ENCODE results near the gene KCTD3. TPM values are rescaled to one million over a fixed set of nuclear protein-coding genes. Genes with fewer than 3 reads are reported as not detected.

KCTD3 gene
- total RNA-seq = 44.8 and 50.6 TPM in 2 replicates

DNA sequence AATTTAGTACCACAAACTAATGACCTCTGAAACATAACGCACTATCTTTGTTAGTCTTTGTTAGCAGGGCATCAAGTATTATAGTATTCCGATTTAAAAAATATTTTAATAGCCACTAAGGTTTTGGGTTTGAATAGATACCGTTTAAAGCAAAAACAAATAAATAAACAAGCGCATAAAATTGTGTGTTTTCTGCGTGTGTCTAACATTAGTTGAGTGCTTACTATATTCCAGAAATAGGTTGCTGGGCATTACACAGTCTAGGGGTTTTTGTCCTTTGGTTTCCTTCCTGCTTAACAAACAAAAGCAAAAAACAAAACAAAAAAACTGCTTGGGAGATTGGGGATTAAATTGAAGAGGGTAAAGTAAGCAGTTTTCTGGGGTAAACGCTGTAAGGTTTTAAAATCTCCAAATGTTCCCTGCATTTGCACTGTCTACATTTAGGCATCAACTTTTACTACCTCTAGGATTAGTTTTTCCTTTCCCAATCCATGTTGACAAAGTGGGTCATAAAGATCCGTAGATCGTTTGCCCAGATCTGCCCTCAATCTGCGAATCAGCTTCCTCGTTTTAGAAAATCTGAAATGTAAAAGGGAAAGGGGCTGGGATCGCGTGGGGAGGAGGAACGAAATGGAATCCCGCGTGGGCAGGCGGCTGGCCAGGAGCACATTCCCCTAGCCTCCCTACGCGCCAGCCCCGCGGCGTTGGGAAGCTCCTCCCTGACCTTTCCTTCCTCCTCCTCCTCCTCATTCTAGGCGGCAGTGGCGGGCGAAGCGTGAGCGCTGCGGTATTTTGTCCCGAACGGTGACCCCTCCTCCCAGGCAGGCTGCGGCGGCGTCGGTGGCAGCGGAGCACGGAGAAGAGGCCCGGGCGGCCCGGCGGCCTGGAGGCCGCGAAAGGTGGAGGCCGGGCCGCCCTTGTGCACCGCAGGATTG, at the start of gene KCTD3:
TSS of gene KCTD3 (plus strand) at position 749 of the 935 bp plus-strand sequence. CDS start 382 bp downstream, outside the sequence.

Data from regular cardiac myocyte (primary cell).